ENCODE measurements around the gene LCN12.

GRCh38 chr9:136957901-136958300 lies 5.8 kb downstream of the LCN12 start:
- TF ChIP-seq CTCF (conservative IDR thresholded peaks at IDR 0.05 in 1 of 2, IDR thresholded peaks at IDR 0.05 in 1 of 2; ENCODE audit: low read depth in 1 of 2, low read length in 2 of 2) (no peak), EZH2 (IDR thresholded peaks at IDR 0.05; ENCODE audit: low read length, missing control alignments) (no peak)
